Neural progenitor cell (in vitro differentiated cells): ENCODE data around the gene USP14. TPM values are rescaled to one million over a fixed set of nuclear protein-coding genes. Genes with fewer than 3 reads are reported as not detected.
A peak's percentile ranks its signal among the peaks of the same experiment; 100 is the strongest.

Source experiments
- DNase-seq: peaks from one replicate; pipeline ENCODE4 v3.0.0-alpha.2; 2016; ENCODE audit warnings: low spot score
- H2AFZ ChIP-seq: fragments of 200-600 bp; sonication (generic); replicated peaks from 2 replicates; pipeline ENCODE4 v1.6.1; 2016; ENCODE audit warnings: antibody characterized with exemption
- H3F3A ChIP-seq: fragments of 200-600 bp; sonication (generic); 2 replicates; pipeline ENCODE4 v1.6.1; 2016; ENCODE audit warnings: antibody characterized with exemption, low read depth
- H3K27ac ChIP-seq: fragments of 200-600 bp; sonication (generic); 2 replicates; pipeline ENCODE4 v1.5.1; 2016; ENCODE audit warnings: mild to moderate bottlenecking
- H3K27me3 ChIP-seq: fragments of 200-600 bp; sonication (generic); 2 replicates; pipeline ENCODE4 v1.6.1; 2016; ENCODE audit warnings: mild to moderate bottlenecking, moderate library complexity
- H3K36me3 ChIP-seq: fragments of 200-600 bp; sonication (generic); 2 replicates; pipeline ENCODE4 v1.5.1; 2016
- H3K4me1 ChIP-seq: fragments of 200-600 bp; sonication (generic); 2 replicates; pipeline ENCODE4 v1.6.1; 2016; ENCODE audit warnings: mixed run types
- H3K4me2 ChIP-seq: fragments of 200-600 bp; sonication (generic); 2 replicates; pipeline ENCODE4 v1.6.1; 2016
- H3K4me3 ChIP-seq: fragments of 200-600 bp; sonication (generic); 2 replicates; pipeline ENCODE4 v1.5.1; 2016
- H3K79me2 ChIP-seq: fragments of 200-600 bp; sonication (generic); 2 replicates; pipeline ENCODE4 v1.6.1; 2016; ENCODE audit warnings: low read depth
- H3K9ac ChIP-seq: fragments of 200-600 bp; sonication (generic); 2 replicates; pipeline ENCODE4 v1.6.1; 2016
- H3K9me3 ChIP-seq: fragments of 200-600 bp; sonication (generic); 2 replicates; pipeline ENCODE4 v1.5.1; 2016; ENCODE audit warnings: low read depth
- H4K20me1 ChIP-seq: fragments of 200-600 bp; sonication (generic); 2 replicates; pipeline ENCODE4 v1.6.1; 2016; ENCODE audit warnings: low read depth
- H3K27ac Mint-ChIP-seq: 3 replicates; pipeline ENCODE4 v1.8.0; 2021; ENCODE audit warnings: mixed read lengths
- H3K27me3 Mint-ChIP-seq: 2 replicates; pipeline ENCODE4 v1.8.0; 2022; ENCODE audit warnings: low read depth, mild to moderate bottlenecking, inconsistent platforms, moderate library complexity, mixed read lengths; ENCODE audit not compliant: insufficient read depth
- H3K36me3 Mint-ChIP-seq: 3 replicates; pipeline ENCODE4 v1.8.0; 2021; ENCODE audit warnings: mixed read lengths
- H3K4me1 Mint-ChIP-seq: 3 replicates; pipeline ENCODE4 v1.8.0; 2021; ENCODE audit warnings: mixed read lengths
- H3K4me3 Mint-ChIP-seq: 3 replicates; pipeline ENCODE4 v1.8.0; 2021; ENCODE audit warnings: mild to moderate bottlenecking, moderate library complexity, mixed read lengths
- H3K9me3 Mint-ChIP-seq: 3 replicates; pipeline ENCODE4 v1.8.0; 2020; ENCODE audit warnings: mixed read lengths
- EZH2 ChIP-seq: fragments of 200-600 bp; sonication (generic); IDR thresholded peaks from 2 replicates; pipeline ENCODE4 v1.6.1; 2017; ENCODE audit warnings: antibody characterized with exemption, mild to moderate bottlenecking, moderate library complexity
- EZH2phosphoT487 ChIP-seq: fragments of 200-600 bp; sonication (generic); IDR thresholded peaks from 2 replicates; pipeline ENCODE4 v1.6.1; 2017; ENCODE audit warnings: antibody characterized with exemption
- total RNA-seq: library from RNA; depleted of rRNA; stranded (reverse); fragments of >200 nt; gene quantifications from 2 replicates; pipeline ENCODE4 v1.2.3, GENCODE V29; 2015; ENCODE audit warnings: low replicate concordance
- TF ChIP-seq, protein P1 (sequence below): fragments of 200-600 bp; sonication (generic); IDR thresholded peaks from 2 replicates; pipeline ENCODE4 v1.5.1; 2017; ENCODE audit warnings: antibody characterized with exemption, mild to moderate bottlenecking

Gene USP14
- total RNA-seq, 1 donor from 2014 or later: 38.9 TPM

DNA sequence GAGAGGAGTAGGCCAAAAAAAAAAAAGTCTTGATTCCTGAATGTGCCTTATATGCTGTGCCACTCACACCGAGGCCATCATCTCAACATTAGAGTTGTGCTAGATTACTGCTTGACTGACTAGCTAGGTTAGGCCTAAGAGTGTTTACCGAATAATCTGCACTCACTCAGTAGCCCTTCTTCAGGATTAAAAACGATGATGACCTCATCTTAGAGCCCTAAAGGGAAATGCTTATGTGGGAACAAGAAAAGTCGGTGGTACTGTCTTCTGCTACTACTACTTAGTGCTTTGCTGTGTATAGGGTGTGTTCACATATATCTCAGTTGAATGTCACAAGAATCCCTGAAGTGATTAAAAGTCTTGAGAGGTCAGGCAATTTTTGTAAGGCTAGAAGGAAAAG, 55.1 kb downstream of the USP14 start:
- H3K27ac Mint-ChIP-seq: no peak overlapping the region
- H3K4me3 ChIP-seq: no peak overlapping the region
- H3K4me1 ChIP-seq: no peaks in the 10 kb centered on the region
- no peaks in the 10 kb centered on the region for H3K9me3 Mint-ChIP-seq
- TF ChIP-seq EZH2 (no peak), EZH2phosphoT487 (no peak)
- TF ChIP-seq, protein P1, sequence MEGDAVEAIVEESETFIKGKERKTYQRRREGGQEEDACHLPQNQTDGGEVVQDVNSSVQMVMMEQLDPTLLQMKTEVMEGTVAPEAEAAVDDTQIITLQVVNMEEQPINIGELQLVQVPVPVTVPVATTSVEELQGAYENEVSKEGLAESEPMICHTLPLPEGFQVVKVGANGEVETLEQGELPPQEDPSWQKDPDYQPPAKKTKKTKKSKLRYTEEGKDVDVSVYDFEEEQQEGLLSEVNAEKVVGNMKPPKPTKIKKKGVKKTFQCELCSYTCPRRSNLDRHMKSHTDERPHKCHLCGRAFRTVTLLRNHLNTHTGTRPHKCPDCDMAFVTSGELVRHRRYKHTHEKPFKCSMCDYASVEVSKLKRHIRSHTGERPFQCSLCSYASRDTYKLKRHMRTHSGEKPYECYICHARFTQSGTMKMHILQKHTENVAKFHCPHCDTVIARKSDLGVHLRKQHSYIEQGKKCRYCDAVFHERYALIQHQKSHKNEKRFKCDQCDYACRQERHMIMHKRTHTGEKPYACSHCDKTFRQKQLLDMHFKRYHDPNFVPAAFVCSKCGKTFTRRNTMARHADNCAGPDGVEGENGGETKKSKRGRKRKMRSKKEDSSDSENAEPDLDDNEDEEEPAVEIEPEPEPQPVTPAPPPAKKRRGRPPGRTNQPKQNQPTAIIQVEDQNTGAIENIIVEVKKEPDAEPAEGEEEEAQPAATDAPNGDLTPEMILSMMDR: no peak
- H4K20me1 ChIP-seq: peaks cover 13% of the 10 kb centered on the region
- H3K4me1 Mint-ChIP-seq: peaks cover 6% of the 10 kb centered on the region
- peaks cover 6% of the 10 kb centered on the region for H3K79me2 ChIP-seq
- H2AFZ ChIP-seq: no peak overlapping the region
- H3K27me3 ChIP-seq: no peaks in the 10 kb centered on the region
- no peaks in the 10 kb centered on the region for H3K27me3 Mint-ChIP-seq
- no peak overlapping the region for H3K4me3 Mint-ChIP-seq
- no peaks in the 10 kb centered on the region for H3K9me3 ChIP-seq
- peaks cover 20% of the 10 kb centered on the region for H3K36me3 ChIP-seq
- no peak overlapping the region for H3K27ac ChIP-seq
- no peak overlapping the region for H3K9ac ChIP-seq
- peaks cover 54% of the 10 kb centered on the region for H3K36me3 Mint-ChIP-seq
- peaks cover 10% of the 10 kb centered on the region for H3F3A ChIP-seq
- H3K4me2 ChIP-seq: no peak overlapping the region
- no peak for DNase-seq

DNA sequence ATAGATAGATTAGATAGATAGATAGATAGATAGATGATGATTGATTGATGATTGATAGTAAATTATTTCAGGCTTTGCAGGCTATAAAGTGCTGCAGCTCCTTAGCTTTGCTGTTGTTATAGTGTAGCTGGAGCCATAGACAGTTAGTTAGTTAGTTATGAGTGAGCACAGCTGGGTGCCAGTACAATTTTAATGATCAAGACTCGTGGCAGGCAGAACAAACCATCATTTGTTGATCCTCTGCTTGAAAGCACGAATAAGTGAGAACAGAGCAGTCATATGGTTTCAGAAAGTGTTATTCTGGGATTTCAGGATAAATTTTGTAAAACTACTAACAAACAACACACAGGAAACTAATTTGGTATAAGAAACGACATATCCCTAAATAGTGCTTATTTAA, 55.6 kb downstream of the USP14 start:
- no peaks in the 10 kb centered on the region for H3K27me3 Mint-ChIP-seq
- H3K36me3 Mint-ChIP-seq: peaks cover 55% of the 10 kb centered on the region
- no peak overlapping the region for H3K9ac ChIP-seq

DNA sequence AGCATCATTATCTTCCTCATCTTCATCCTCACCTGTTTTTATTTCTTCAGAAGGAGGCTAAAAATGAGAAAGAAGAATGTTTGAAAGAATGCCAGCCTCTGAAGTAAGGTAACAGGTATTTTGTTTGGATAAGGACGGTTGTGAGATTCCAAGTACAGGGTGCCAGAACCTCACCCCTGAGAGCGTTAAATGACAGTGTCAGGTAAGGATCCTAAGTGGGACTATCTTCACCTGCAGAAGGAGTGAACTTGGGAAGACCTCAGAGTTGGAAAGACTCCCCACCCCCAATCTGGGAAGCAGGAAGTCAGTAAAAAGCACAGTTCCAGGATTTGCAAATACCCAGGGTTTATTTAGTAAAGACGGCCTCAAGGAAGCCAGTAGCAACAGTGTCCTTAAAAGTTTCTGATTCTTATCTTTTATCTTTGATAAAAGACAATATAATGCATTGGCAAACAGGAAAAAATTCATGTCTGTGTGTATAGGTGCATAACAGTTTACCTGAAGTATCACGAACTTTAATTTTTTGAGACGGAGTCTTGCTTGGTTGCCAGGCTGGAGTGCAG, 57.2 kb downstream of the USP14 start:
- Histone ChIP-seq H3K36me3 (peaks cover 31% of the 10 kb centered on the region), H3K9ac (no peak overlapping the region), H2AFZ (no peak overlapping the region), H4K20me1 (peaks cover 10% of the 10 kb centered on the region), H3K79me2 (no peaks in the 10 kb centered on the region), H3K27me3 (no peaks in the 10 kb centered on the region), H3K4me1 (no peaks in the 10 kb centered on the region), H3K4me2 (no peak overlapping the region), H3K4me3 (no peak overlapping the region), H3K9me3 (no peaks in the 10 kb centered on the region), H3F3A (peaks cover 13% of the 10 kb centered on the region), H3K27ac (no peak overlapping the region)
- Mint-ChIP-seq H3K27ac (no peak overlapping the region), H3K36me3 (peaks cover 47% of the 10 kb centered on the region), H3K4me3 (no peak overlapping the region), H3K9me3 (no peaks in the 10 kb centered on the region), H3K4me1 (peaks cover 6% of the 10 kb centered on the region), H3K27me3 (no peaks in the 10 kb centered on the region)
- no peak for TF ChIP-seq EZH2
- TF ChIP-seq EZH2phosphoT487: no peak
- DNase-seq: no peak

More for the DNA sequence above, 55.6 kb downstream of the USP14 start:
- H3K4me1 ChIP-seq: no peaks in the 10 kb centered on the region
- H3K4me2 ChIP-seq: no peak overlapping the region
- no peak overlapping the region for H2AFZ ChIP-seq
- no peak overlapping the region for H3K27ac Mint-ChIP-seq
- H3K27me3 ChIP-seq: no peaks in the 10 kb centered on the region
- peaks cover 10% of the 10 kb centered on the region for H4K20me1 ChIP-seq
- DNase-seq: no peak
- no peak overlapping the region for H3K4me3 Mint-ChIP-seq
- H3K79me2 ChIP-seq: peaks cover 4% of the 10 kb centered on the region
- TF ChIP-seq, protein P1: no peak
- TF ChIP-seq EZH2phosphoT487: no peak
- TF ChIP-seq EZH2: no peak
- peaks cover 22% of the 10 kb centered on the region for H3K36me3 ChIP-seq
- H3K4me3 ChIP-seq: no peak overlapping the region
- H3F3A ChIP-seq: peaks cover 13% of the 10 kb centered on the region
- H3K9me3 Mint-ChIP-seq: no peaks in the 10 kb centered on the region
- no peak overlapping the region for H3K27ac ChIP-seq
- no peaks in the 10 kb centered on the region for H3K9me3 ChIP-seq
- peaks cover 6% of the 10 kb centered on the region for H3K4me1 Mint-ChIP-seq

DNA sequence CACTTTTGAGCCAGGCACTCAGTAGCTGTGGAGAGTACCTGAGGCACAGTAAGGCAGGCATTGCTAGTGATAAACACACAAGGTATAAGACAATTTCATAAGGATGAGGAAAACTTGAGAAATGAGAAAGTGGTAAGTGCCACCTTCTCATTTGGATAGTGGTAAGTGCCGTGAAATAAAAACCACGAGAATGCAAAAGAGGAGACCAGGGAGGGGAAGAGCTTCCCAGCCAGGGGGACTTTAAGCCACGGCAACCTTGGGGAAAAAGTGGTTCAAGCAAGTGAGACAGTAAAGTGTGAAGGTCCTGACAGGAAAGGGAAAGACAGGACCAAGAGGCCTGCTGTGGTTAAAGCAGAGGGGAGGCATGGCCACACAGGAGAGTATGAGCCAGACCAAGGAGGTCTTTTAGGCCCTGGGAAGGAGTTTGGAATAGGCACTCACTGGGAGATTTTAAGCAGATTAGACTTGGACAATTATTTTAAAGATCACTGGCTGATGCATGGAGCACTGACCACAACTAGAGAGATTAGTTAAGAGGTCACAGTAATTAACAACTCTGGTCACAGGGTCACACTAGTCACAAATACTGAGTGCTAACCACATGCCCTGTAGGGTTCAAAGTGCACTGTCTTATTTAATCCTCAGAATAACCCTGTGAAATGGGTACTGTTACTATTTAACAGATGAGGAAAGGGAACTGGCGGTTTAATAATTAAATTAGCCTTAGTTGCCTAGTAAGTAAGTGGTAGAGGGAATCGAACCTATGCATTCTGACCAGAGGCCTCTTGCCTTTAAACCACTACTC, 59.4 kb downstream of the USP14 start:
- Histone ChIP-seq H3F3A (peaks cover 13% of the 10 kb centered on the region), H3K9ac (no peak overlapping the region), H3K9me3 (no peaks in the 10 kb centered on the region), H3K79me2 (no peaks in the 10 kb centered on the region), H3K4me1 (no peaks in the 10 kb centered on the region), H3K36me3 (peaks cover 37% of the 10 kb centered on the region), H3K4me2 (no peak overlapping the region), H3K27me3 (no peaks in the 10 kb centered on the region), H4K20me1 (peaks cover 10% of the 10 kb centered on the region), H3K27ac (peak overlapping the region; percentile 4), H3K4me3 (no peak overlapping the region), H2AFZ (no peak overlapping the region)
- H3K27ac Mint-ChIP-seq: no peak overlapping the region
- H3K4me3 Mint-ChIP-seq: no peak overlapping the region
- peak; percentile 5 for DNase-seq
- H3K36me3 Mint-ChIP-seq: peaks cover 47% of the 10 kb centered on the region
- no peaks in the 10 kb centered on the region for H3K27me3 Mint-ChIP-seq
- H3K9me3 Mint-ChIP-seq: no peaks in the 10 kb centered on the region
- TF ChIP-seq EZH2 (no peak), EZH2phosphoT487 (no peak)
- TF ChIP-seq, protein P1: no peak
- peaks cover 6% of the 10 kb centered on the region for H3K4me1 Mint-ChIP-seq
